ENCODE results near the gene MRPL12. TPM values are rescaled to one million over a fixed set of nuclear protein-coding genes. Genes with fewer than 3 reads are reported as not detected.
A peak's percentile ranks its signal among the peaks of the same experiment; 100 is the strongest.

MRPL12 gene
- total RNA-seq, 4 donors from 2014 or later: 75.4 to 206 (median 114) TPM

GRCh38 chr17:81719410-81720266 is 16.5 kb downstream of the MRPL12 start:
- in situ Hi-C loops (cut with MboI; ENCODE audit: low pct_ligation_motif_present in 1 of 4, low pct_unique_long_range_greater_than_20kb in 1 of 4, low sequenced_read_pairs in 3 of 4) (no loop called here), intact Hi-C loops (cut with DNase I; ENCODE audit: low total_unique reads) (no loop called here)
- WGBS, 2 donors (ENCODE audit: low coverage in 1 of 2): 88 to 100% methylated on average over 5 to 33 of the region's 33 CpGs
- no peak overlapping the region for H3K4me3 ChIP-seq
- no peak for DNase-seq
- peaks cover 12 to 32% (median 28%) of the 10 kb centered on the region in 4 donors for H3K4me1 ChIP-seq
- no peak overlapping the region for H3K27ac ChIP-seq
- no peak for TF ChIP-seq EP300 (IDR thresholded peaks at IDR 0.05; ENCODE audit: low read depth)
- no peak for TF ChIP-seq POLR2AphosphoS5 (IDR thresholded peaks at IDR 0.05)
- TF ChIP-seq, protein P1, sequence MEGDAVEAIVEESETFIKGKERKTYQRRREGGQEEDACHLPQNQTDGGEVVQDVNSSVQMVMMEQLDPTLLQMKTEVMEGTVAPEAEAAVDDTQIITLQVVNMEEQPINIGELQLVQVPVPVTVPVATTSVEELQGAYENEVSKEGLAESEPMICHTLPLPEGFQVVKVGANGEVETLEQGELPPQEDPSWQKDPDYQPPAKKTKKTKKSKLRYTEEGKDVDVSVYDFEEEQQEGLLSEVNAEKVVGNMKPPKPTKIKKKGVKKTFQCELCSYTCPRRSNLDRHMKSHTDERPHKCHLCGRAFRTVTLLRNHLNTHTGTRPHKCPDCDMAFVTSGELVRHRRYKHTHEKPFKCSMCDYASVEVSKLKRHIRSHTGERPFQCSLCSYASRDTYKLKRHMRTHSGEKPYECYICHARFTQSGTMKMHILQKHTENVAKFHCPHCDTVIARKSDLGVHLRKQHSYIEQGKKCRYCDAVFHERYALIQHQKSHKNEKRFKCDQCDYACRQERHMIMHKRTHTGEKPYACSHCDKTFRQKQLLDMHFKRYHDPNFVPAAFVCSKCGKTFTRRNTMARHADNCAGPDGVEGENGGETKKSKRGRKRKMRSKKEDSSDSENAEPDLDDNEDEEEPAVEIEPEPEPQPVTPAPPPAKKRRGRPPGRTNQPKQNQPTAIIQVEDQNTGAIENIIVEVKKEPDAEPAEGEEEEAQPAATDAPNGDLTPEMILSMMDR (IDR thresholded peaks at IDR 0.05): no peak
- no peak for TF ChIP-seq POLR2A (IDR thresholded peaks at IDR 0.05)
- peaks cover 0 to 4% (median 0%) of the 10 kb centered on the region in 4 donors for H3K36me3 ChIP-seq
- H3K9me3 ChIP-seq: no peaks in the 10 kb centered on the region
- peaks cover 5% of the 10 kb centered on the region for H3K27me3 ChIP-seq

DNA sequence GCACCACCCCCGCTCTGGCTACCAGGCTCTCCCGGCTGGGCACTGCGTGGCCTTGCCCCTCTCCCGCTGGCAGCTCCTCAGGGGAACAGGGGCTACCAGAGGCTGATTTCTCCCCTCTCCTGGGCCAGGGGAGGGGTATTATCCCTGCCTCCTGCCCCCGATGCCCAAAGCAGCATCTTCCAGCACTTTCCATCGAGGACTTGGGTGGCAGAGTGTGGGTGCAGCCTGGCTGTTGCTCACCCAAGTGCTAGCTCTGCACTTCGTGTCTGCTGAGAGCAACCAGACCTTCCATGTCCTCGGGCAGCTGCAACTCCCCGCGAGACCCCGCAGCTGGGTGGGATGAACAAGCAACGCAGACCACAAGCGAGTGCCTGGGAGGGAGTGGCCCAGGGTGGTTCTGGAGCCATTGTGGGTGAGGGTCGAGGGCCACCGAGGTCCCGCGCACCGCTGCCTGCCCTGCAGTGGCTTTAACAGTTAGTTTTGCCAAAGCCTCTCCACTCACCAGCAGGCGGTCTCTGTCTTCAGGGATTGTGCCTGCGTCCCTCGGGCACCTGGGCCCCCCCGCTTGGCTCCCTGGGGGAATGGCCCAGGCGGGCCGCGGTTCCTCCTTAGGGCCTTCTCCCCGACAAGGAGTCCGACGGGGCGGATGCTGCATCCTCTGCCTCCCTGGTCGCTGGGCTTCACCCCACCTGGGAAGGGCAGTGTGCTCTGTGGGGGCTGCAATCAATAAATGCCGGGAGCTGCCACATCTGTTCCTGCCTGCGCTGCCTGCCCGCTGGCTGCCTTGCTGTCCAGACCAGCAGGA is 17.3 kb downstream of the MRPL12 start:
- in situ Hi-C loops (cut with MboI; ENCODE audit: low pct_ligation_motif_present in 1 of 4, low pct_unique_long_range_greater_than_20kb in 1 of 4, low sequenced_read_pairs in 3 of 4): no loop called here
- WGBS, 2 donors (ENCODE audit: low coverage in 1 of 2): 84% methylated on average over 33 of the region's 33 CpGs; no CpG with 5 or more reads in 1 of the 2 donors
- Histone ChIP-seq H3K27ac (no peak overlapping the region), H3K27me3 (peaks cover 11% of the 10 kb centered on the region), H3K9me3 (no peaks in the 10 kb centered on the region), H3K36me3 (peaks cover 0 to 4% (median 0%) of the 10 kb centered on the region in 4 donors), H3K4me1 (peaks cover 12 to 32% (median 28%) of the 10 kb centered on the region in 4 donors), H3K4me3 (no peak overlapping the region)
- DNase-seq: no peak
- TF ChIP-seq, protein P1 (IDR thresholded peaks at IDR 0.05): no peak
- TF ChIP-seq POLR2AphosphoS5 (IDR thresholded peaks at IDR 0.05) (no peak), POLR2A (IDR thresholded peaks at IDR 0.05) (no peak), EP300 (IDR thresholded peaks at IDR 0.05; ENCODE audit: low read depth) (no peak)
- intact Hi-C loops (cut with DNase I; ENCODE audit: low total_unique reads): no loop called here

GRCh38 chr17:81722184-81723120 is 19.3 kb downstream of the MRPL12 start:
- intact Hi-C loops (cut with DNase I; ENCODE audit: low total_unique reads): no loop called here
- 38% methylated on average over 10 of the region's 10 CpGs; no CpG with 5 or more reads in 1 of the 2 donors for WGBS, 2 donors (ENCODE audit: low coverage in 1 of 2)

More at GRCh38 chr17:81722184-81723120, 19.3 kb downstream of the MRPL12 start:
- TF ChIP-seq POLR2AphosphoS5 (IDR thresholded peaks at IDR 0.05): peak in 2 of 3 donors; percentile 90
- peak; percentile 54 for TF ChIP-seq POLR2A (IDR thresholded peaks at IDR 0.05)
- TF ChIP-seq EP300 (IDR thresholded peaks at IDR 0.05; ENCODE audit: low read depth): peak; percentile 72
- TF ChIP-seq, protein P1 (IDR thresholded peaks at IDR 0.05): peak in 2 of 5 experiments; percentile 7 to 49
- no peaks in the 10 kb centered on the region for H3K9me3 ChIP-seq
- H3K4me1 ChIP-seq: peaks cover 12 to 32% (median 28%) of the 10 kb centered on the region in 4 donors
- peaks cover 11% of the 10 kb centered on the region for H3K27me3 ChIP-seq
- peak; percentile 93 for DNase-seq
- peak overlapping the region; percentile 60 to 72 (median 68) for H3K27ac ChIP-seq
- H3K36me3 ChIP-seq: peaks cover 0 to 4% (median 0%) of the 10 kb centered on the region in 4 donors
- in situ Hi-C loops (cut with MboI; ENCODE audit: low pct_ligation_motif_present in 1 of 4, low pct_unique_long_range_greater_than_20kb in 1 of 4, low sequenced_read_pairs in 3 of 4): no loop called here
- no peak overlapping the region for H3K4me3 ChIP-seq
